RWPE2 (cell line): ENCODE measurements around the gene NRL.

Experiments
- ATAC-seq: fragments of 200-7000 bp; cut with Tn5 transposase; 3 replicates; pipeline ENCODE4 v1.9.1; 2021; ENCODE audit warnings: low read depth
- DNase-seq: peaks from one replicate; pipeline ENCODE4 v3.0.0-alpha.2; 2020; ENCODE audit warnings: low spot score
- H3K27ac ChIP-seq: fragments of 450-650 bp; 2 replicates; pipeline ENCODE4 v1.5.1; 2017; ENCODE audit warnings: mild to moderate bottlenecking; ENCODE audit not compliant: poor library complexity, severe bottlenecking
- H3K27me3 ChIP-seq: fragments of 250-450 bp; sonication (Bioruptor Pico); 2 replicates; pipeline ENCODE4 v1.5.1; 2021; ENCODE audit warnings: mild to moderate bottlenecking, moderate library complexity; ENCODE audit not compliant: insufficient read depth, poor library complexity, severe bottlenecking
- H3K36me3 ChIP-seq: fragments of 250-450 bp; sonication (Bioruptor Pico); 2 replicates; pipeline ENCODE4 v1.5.1; 2020; ENCODE audit warnings: low read depth, mild to moderate bottlenecking, moderate library complexity
- H3K4me1 ChIP-seq: fragments of 250-450 bp; sonication (Bioruptor Pico); 2 replicates; pipeline ENCODE4 v1.5.1; 2021; ENCODE audit warnings: mild to moderate bottlenecking, moderate library complexity; ENCODE audit not compliant: insufficient read depth, poor library complexity, severe bottlenecking
- H3K4me3 ChIP-seq: fragments of 250-450 bp; sonication (Bioruptor Pico); 2 replicates; pipeline ENCODE4 v1.5.1; 2021; ENCODE audit warnings: mild to moderate bottlenecking, moderate library complexity; ENCODE audit not compliant: severe bottlenecking
- H3K9me3 ChIP-seq: fragments of 250-450 bp; sonication (Bioruptor Pico); 2 replicates; pipeline ENCODE4 v1.5.1; 2021; ENCODE audit warnings: mild to moderate bottlenecking, moderate library complexity; ENCODE audit not compliant: severe bottlenecking
- CTCF ChIP-seq: fragments of 450-650 bp; IDR thresholded peaks from one replicate; pipeline ENCODE4 v1.5.1; 2017; ENCODE audit warnings: mild to moderate bottlenecking, moderate library complexity; ENCODE audit not compliant: poor library complexity, severe bottlenecking

The NRL gene

GRCh38 chr14:24117179-24117578 lies 2.4 kb upstream of the NRL start:
- Histone ChIP-seq H3K4me3 (no peak overlapping the region), H3K9me3 (no peaks in the 10 kb centered on the region), H3K27me3 (no peaks in the 10 kb centered on the region), H3K27ac (no peak overlapping the region), H3K4me1 (peaks cover 4% of the 10 kb centered on the region), H3K36me3 (peaks cover 49% of the 10 kb centered on the region)
- no peak for TF ChIP-seq CTCF
- ATAC-seq: no peak
- no peak for DNase-seq

GRCh38 chr14:24116128-24116814 lies 1.5 kb upstream of the NRL start:
- peak overlapping the region; percentile 57 for H3K4me3 ChIP-seq
- no peak overlapping the region for H3K27ac ChIP-seq
- no peak for ATAC-seq

GRCh38 chr14:24115422-24116127 lies 826 bp upstream of the NRL start:
- ATAC-seq: no peak
- H3K27ac ChIP-seq: peak overlapping the region; percentile 92
- no peak for DNase-seq

More at GRCh38 chr14:24116128-24116814, 1.5 kb upstream of the NRL start:
- H3K4me1 ChIP-seq: peaks cover 4% of the 10 kb centered on the region
- peaks cover 45% of the 10 kb centered on the region for H3K36me3 ChIP-seq
- no peaks in the 10 kb centered on the region for H3K9me3 ChIP-seq
- DNase-seq: no peak
- H3K27me3 ChIP-seq: no peaks in the 10 kb centered on the region
- TF ChIP-seq CTCF: no peak

GRCh38 chr14:24113801-24114531 lies 783 bp downstream of the NRL start:
- Histone ChIP-seq H3K4me1 (peaks cover 16% of the 10 kb centered on the region), H3K4me3 (peak overlapping the region; percentile 57), H3K27me3 (no peaks in the 10 kb centered on the region), H3K9me3 (no peaks in the 10 kb centered on the region), H3K27ac (peak overlapping the region; percentile 92), H3K36me3 (peaks cover 26% of the 10 kb centered on the region)
- peak; percentile 8 for TF ChIP-seq CTCF
- peak; percentile 95 for DNase-seq
- peak; percentile 50 for ATAC-seq

More at GRCh38 chr14:24115422-24116127, 826 bp upstream of the NRL start:
- H3K36me3 ChIP-seq: peaks cover 40% of the 10 kb centered on the region
- no peaks in the 10 kb centered on the region for H3K9me3 ChIP-seq
- no peaks in the 10 kb centered on the region for H3K27me3 ChIP-seq
- H3K4me1 ChIP-seq: peaks cover 6% of the 10 kb centered on the region
- peak overlapping the region; percentile 57 for H3K4me3 ChIP-seq
- no peak for TF ChIP-seq CTCF
